Trophoblast cell (in vitro differentiated cells and primary cell): ENCODE data around the gene HLCS.
A peak's percentile ranks its signal among the peaks of the same experiment; 100 is the strongest.

Source experiments
- DNase-seq, 2 donors: peaks; one replicate each; pipeline ENCODE4 v3.0.0-alpha.2; 2016
- H2AFZ ChIP-seq: 2 replicates; pipeline ENCODE4 v1.6.1; 2013; ENCODE audit warnings: low read length, moderate library complexity, mild to moderate bottlenecking; ENCODE audit not compliant: insufficient read depth, poor library complexity
- H2AK5ac ChIP-seq: 2 replicates; pipeline ENCODE4 v1.6.1; 2013; ENCODE audit warnings: mild to moderate bottlenecking, low read length
- H2BK120ac ChIP-seq: 2 replicates; pipeline ENCODE4 v1.6.1; 2013; ENCODE audit warnings: low read length, mild to moderate bottlenecking, moderate library complexity; ENCODE audit not compliant: insufficient read depth, poor library complexity
- H2BK12ac ChIP-seq: 2 replicates; pipeline ENCODE4 v1.6.1; 2013; ENCODE audit warnings: mild to moderate bottlenecking, low read length, moderate library complexity
- H2BK5ac ChIP-seq: 2 replicates; pipeline ENCODE4 v1.6.1; 2013; ENCODE audit warnings: low read length, low read depth, moderate library complexity, mild to moderate bottlenecking; ENCODE audit not compliant: poor library complexity
- H3K14ac ChIP-seq: 2 replicates; pipeline ENCODE4 v1.6.1; 2013; ENCODE audit warnings: mild to moderate bottlenecking, low read length
- H3K18ac ChIP-seq: 2 replicates; pipeline ENCODE4 v1.6.1; 2013; ENCODE audit warnings: mild to moderate bottlenecking, low read length
- H3K23ac ChIP-seq: 2 replicates; pipeline ENCODE4 v1.6.1; 2013; ENCODE audit warnings: low read length
- H3K27ac ChIP-seq: 2 replicates; pipeline ENCODE4 v1.5.1; 2013; ENCODE audit warnings: low read depth, mild to moderate bottlenecking, inconsistent platforms, low read length, moderate library complexity
- H3K27me3 ChIP-seq: 2 replicates; pipeline ENCODE4 v1.6.1; 2013; ENCODE audit warnings: inconsistent platforms, mild to moderate bottlenecking, low read length, moderate library complexity; ENCODE audit not compliant: insufficient read depth
- H3K36me3 ChIP-seq, 2 experiments: 1 replicate in 1 of 2; 2 replicates in 1 of 2; pipeline ENCODE4 v1.6.1; 2013; ENCODE audit warnings: low read length in 2 of 2, mild to moderate bottlenecking in 2 of 2, moderate library complexity in 1 of 2; ENCODE audit not compliant: insufficient read depth in 2 of 2, control insufficient read depth in 1 of 2
- H3K4ac ChIP-seq: 2 replicates; pipeline ENCODE4 v1.6.1; 2013; ENCODE audit warnings: low read depth, mild to moderate bottlenecking, low read length, moderate library complexity
- H3K4me1 ChIP-seq, 2 experiments: 1 replicate in 1 of 2; 2 replicates in 1 of 2; pipeline ENCODE4 v1.6.1; 2013; ENCODE audit warnings: low read length in 2 of 2, mild to moderate bottlenecking in 2 of 2, moderate library complexity in 1 of 2; ENCODE audit not compliant: insufficient read depth in 2 of 2, control insufficient read depth in 1 of 2
- H3K4me2 ChIP-seq: 2 replicates; pipeline ENCODE4 v1.6.1; 2013; ENCODE audit warnings: inconsistent platforms, mild to moderate bottlenecking, low read length, moderate library complexity
- H3K4me3 ChIP-seq: 2 replicates; pipeline ENCODE4 v1.5.1; 2013; ENCODE audit warnings: mild to moderate bottlenecking, low read depth, low read length, inconsistent platforms
- H3K79me1 ChIP-seq: one replicate; pipeline ENCODE4 v1.6.1; 2013; ENCODE audit warnings: low read length
- H3K79me2 ChIP-seq: 2 replicates; pipeline ENCODE4 v1.6.1; 2013; ENCODE audit warnings: low read length, mild to moderate bottlenecking; ENCODE audit not compliant: control insufficient read depth, insufficient read depth, poor library complexity
- H3K9ac ChIP-seq: 2 replicates; pipeline ENCODE4 v1.6.1; 2013; ENCODE audit warnings: mild to moderate bottlenecking, low read length
- H3K9me3 ChIP-seq: 2 replicates; pipeline ENCODE4 v1.6.1; 2013; ENCODE audit warnings: low read depth, mild to moderate bottlenecking, control low read depth, inconsistent platforms, low read length; ENCODE audit not compliant: insufficient read depth
- H4K12ac ChIP-seq: 2 replicates; pipeline ENCODE4 v1.6.1; 2013; ENCODE audit warnings: low read depth, mild to moderate bottlenecking, low read length, moderate library complexity
- H4K8ac ChIP-seq: 2 replicates; pipeline ENCODE4 v1.6.1; 2013; ENCODE audit warnings: low read depth, mild to moderate bottlenecking, low read length, moderate library complexity
- H4K91ac ChIP-seq: one replicate; pipeline ENCODE4 v1.6.1; 2013; ENCODE audit warnings: low read depth, mild to moderate bottlenecking, low read length, moderate library complexity
- WGBS: extraction: QIAGEN DNeasy Blood & Tissue Kit; methylation state at CpG from one replicate; pipeline ENCODE4 v1.1.7; 2013; ENCODE audit warnings: missing lambda C conversion rate; ENCODE audit not compliant: insufficient read length, insufficient coverage; ENCODE audit errors: extremely low coverage; 5-methylcytosine and 5-hydroxymethylcytosine counted together

Gene HLCS

DNA sequence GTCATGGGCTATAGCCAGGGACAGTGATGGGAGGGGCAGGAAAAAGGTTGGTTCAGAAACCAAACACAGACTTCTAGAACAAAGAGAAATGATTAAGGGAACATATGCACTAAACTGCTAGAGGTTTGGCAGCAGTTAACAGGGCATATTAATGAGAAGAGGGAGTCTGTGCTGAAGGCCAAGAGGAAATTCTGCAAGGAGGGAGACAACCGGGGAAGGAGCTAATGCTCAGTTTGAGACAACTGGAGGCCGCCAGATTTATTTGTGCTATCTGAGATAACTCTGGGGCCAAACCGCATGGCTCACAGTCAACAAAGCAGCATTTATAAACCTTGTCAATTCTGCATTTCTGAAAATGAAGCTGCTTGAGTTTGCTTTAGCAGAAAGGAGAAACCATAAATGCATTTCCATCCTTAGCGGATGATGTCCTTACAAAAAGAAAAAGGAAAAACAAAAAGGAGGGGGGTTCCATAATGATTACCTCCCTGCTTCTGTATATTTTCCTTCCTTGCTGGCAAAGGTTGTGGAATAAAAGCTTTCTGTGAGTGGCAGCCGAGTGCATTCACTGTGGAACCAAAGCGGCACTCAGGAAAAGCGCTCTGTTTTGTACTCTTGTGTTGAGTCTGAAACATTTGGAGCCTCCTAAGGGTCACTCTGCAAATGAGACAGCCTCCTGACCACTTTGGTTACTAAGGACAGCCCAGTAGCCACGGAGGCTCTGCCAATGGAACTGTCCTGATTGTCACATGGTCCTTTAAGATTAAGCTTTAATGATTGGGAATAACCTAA is 197.2 kb downstream of the HLCS start:
- H2AFZ ChIP-seq = no peak overlapping the region
- no peak overlapping the region for H3K4me2 ChIP-seq
- no peak overlapping the region for H3K27ac ChIP-seq
- DNase-seq = no peak
- no peaks in the 10 kb centered on the region for H3K27me3 ChIP-seq
- no peak overlapping the region for H2BK12ac ChIP-seq
- H3K23ac ChIP-seq = no peak overlapping the region
- no peak overlapping the region for H2BK120ac ChIP-seq
- no peaks in the 10 kb centered on the region for H3K36me3 ChIP-seq
- H3K4ac ChIP-seq = no peak overlapping the region
- no peak overlapping the region for H2AK5ac ChIP-seq
- no peak overlapping the region for H3K18ac ChIP-seq
- H3K9ac ChIP-seq = no peak overlapping the region
- H4K91ac ChIP-seq = no peak overlapping the region
- H2BK5ac ChIP-seq = no peak overlapping the region
- H3K4me3 ChIP-seq = no peak overlapping the region
- peaks cover 4 to 9% of the 10 kb centered on the region in 2 experiments for H3K4me1 ChIP-seq
- no peak overlapping the region for H4K12ac ChIP-seq
- no peak overlapping the region for H4K8ac ChIP-seq
- H3K79me2 ChIP-seq = no peaks in the 10 kb centered on the region
- no peaks in the 10 kb centered on the region for H3K79me1 ChIP-seq
- no peaks in the 10 kb centered on the region for H3K9me3 ChIP-seq
- H3K14ac ChIP-seq = no peak overlapping the region
- WGBS = no CpG with 5 or more reads among the region's 8 CpGs

DNA sequence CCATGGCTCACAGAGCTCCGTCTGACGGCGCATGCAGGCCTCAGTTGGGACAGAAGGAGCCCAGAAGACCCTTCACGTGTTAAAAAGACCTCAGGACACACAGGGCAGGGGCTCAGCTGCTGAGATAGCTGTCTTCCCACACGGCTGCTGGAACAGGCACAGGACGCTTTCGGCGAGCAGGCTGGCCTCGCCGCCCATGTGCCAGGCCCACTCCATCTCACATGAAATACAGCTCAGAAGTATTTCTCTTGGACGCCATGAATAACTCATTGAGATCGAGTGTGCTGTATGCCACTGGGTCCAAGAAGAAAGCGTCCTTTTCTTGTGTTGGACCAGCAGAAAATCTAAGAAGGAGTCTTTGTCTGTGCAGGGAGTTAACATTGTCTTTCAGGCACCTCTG is 198.0 kb downstream of the HLCS start:
- no peak overlapping the region for H3K9ac ChIP-seq

DNA sequence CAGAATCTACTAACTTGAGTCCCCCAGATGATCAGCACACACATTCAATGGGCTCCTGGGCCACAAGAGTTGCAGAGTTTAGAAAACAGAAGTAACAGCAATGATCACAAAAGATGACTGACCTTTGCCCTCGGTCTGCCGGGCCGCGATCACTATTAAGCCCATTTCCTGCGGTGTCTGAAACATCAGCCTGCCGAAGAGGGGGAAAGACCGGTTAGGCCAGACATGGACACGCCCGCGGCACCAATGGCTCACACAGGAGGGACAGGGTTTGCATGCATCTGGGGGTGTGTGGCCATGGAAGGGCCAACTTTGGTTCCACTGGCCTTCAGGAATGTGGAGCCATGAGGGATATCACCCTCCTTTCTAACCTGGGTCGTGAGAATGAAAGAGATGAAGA is 199.4 kb downstream of the HLCS start:
- H3K79me2 ChIP-seq = no peaks in the 10 kb centered on the region
- no peak overlapping the region for H3K4me3 ChIP-seq
- H4K12ac ChIP-seq = no peak overlapping the region
- no peak overlapping the region for H3K4me2 ChIP-seq
- H3K79me1 ChIP-seq = no peaks in the 10 kb centered on the region
- WGBS = no CpG with 5 or more reads among the region's 11 CpGs
- H3K9me3 ChIP-seq = no peaks in the 10 kb centered on the region
- no peaks in the 10 kb centered on the region for H3K27me3 ChIP-seq
- no peak overlapping the region for H3K27ac ChIP-seq
- H4K91ac ChIP-seq = no peak overlapping the region
- H3K14ac ChIP-seq = no peak overlapping the region
- no peak overlapping the region for H2BK12ac ChIP-seq
- no peak overlapping the region for H2BK5ac ChIP-seq
- H2AFZ ChIP-seq = no peak overlapping the region
- no peak overlapping the region for H3K9ac ChIP-seq
- H3K4me1 ChIP-seq = peaks cover 4 to 9% of the 10 kb centered on the region in 2 experiments
- peak in 1 of 2 donors; percentile 15 for DNase-seq
- no peak overlapping the region for H3K18ac ChIP-seq
- H3K36me3 ChIP-seq = no peaks in the 10 kb centered on the region
- H2AK5ac ChIP-seq = no peak overlapping the region
- no peak overlapping the region for H4K8ac ChIP-seq
- no peak overlapping the region for H2BK120ac ChIP-seq
- no peak overlapping the region for H3K4ac ChIP-seq
- H3K23ac ChIP-seq = no peak overlapping the region

More for the DNA sequence above, 198.0 kb downstream of the HLCS start:
- no peak overlapping the region for H2AK5ac ChIP-seq
- H3K4me1 ChIP-seq = peaks cover 4 to 9% of the 10 kb centered on the region in 2 experiments
- H4K91ac ChIP-seq = no peak overlapping the region
- H4K12ac ChIP-seq = no peak overlapping the region
- H3K79me1 ChIP-seq = no peaks in the 10 kb centered on the region
- H2AFZ ChIP-seq = no peak overlapping the region
- no peak overlapping the region for H4K8ac ChIP-seq
- WGBS = no CpG with 5 or more reads among the region's 13 CpGs
- H3K36me3 ChIP-seq = no peaks in the 10 kb centered on the region
- no peaks in the 10 kb centered on the region for H3K79me2 ChIP-seq
- H2BK5ac ChIP-seq = no peak overlapping the region
- H3K14ac ChIP-seq = no peak overlapping the region
- no peak overlapping the region for H3K27ac ChIP-seq
- no peak overlapping the region for H2BK120ac ChIP-seq
- no peaks in the 10 kb centered on the region for H3K9me3 ChIP-seq
- no peak overlapping the region for H3K4me2 ChIP-seq
- no peak overlapping the region for H3K4me3 ChIP-seq
- no peak for DNase-seq
- no peak overlapping the region for H3K4ac ChIP-seq
- no peaks in the 10 kb centered on the region for H3K27me3 ChIP-seq
- no peak overlapping the region for H2BK12ac ChIP-seq
- H3K18ac ChIP-seq = no peak overlapping the region
- no peak overlapping the region for H3K23ac ChIP-seq

DNA sequence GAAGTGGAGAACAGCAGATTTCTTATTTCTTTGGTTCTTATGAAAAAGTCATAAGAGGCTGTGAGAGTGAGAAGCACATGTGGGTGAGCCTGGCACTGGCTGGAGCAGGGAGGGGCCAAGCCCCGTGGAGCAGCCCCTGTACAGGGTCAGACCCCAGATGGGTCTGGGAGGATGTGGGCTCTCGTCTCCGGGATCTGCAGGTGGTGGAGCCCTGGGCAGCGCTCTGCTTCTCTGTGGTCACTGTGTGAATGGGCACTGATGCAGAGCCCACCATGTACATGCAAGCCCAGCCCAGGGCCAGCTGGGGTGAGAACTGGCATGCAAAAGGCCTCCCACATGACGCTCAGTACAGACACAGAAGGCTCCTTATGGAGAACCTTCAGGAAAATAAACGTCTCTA is 200.0 kb downstream of the HLCS start:
- no peak overlapping the region for H2AK5ac ChIP-seq
- no peak overlapping the region for H3K18ac ChIP-seq
- H2BK5ac ChIP-seq = no peak overlapping the region
- H3K9ac ChIP-seq = no peak overlapping the region
- H3K4me2 ChIP-seq = no peak overlapping the region
- H2BK12ac ChIP-seq = no peak overlapping the region
- H2AFZ ChIP-seq = no peak overlapping the region
- no peak overlapping the region for H3K23ac ChIP-seq
- H3K36me3 ChIP-seq = no peaks in the 10 kb centered on the region
- no peak for DNase-seq
- H3K27me3 ChIP-seq = no peaks in the 10 kb centered on the region
- no peaks in the 10 kb centered on the region for H3K79me2 ChIP-seq
- H3K27ac ChIP-seq = no peak overlapping the region
- H3K79me1 ChIP-seq = no peaks in the 10 kb centered on the region
- H3K4ac ChIP-seq = no peak overlapping the region
- no CpG with 5 or more reads among the region's 6 CpGs for WGBS
- H3K14ac ChIP-seq = no peak overlapping the region
- peaks cover 4 to 9% of the 10 kb centered on the region in 2 experiments for H3K4me1 ChIP-seq
- H4K8ac ChIP-seq = no peak overlapping the region
- no peak overlapping the region for H4K91ac ChIP-seq
- no peak overlapping the region for H4K12ac ChIP-seq
- no peak overlapping the region for H2BK120ac ChIP-seq
- no peak overlapping the region for H3K4me3 ChIP-seq
- H3K9me3 ChIP-seq = no peaks in the 10 kb centered on the region
